ENCODE data around the gene SPEF1.

DNA sequence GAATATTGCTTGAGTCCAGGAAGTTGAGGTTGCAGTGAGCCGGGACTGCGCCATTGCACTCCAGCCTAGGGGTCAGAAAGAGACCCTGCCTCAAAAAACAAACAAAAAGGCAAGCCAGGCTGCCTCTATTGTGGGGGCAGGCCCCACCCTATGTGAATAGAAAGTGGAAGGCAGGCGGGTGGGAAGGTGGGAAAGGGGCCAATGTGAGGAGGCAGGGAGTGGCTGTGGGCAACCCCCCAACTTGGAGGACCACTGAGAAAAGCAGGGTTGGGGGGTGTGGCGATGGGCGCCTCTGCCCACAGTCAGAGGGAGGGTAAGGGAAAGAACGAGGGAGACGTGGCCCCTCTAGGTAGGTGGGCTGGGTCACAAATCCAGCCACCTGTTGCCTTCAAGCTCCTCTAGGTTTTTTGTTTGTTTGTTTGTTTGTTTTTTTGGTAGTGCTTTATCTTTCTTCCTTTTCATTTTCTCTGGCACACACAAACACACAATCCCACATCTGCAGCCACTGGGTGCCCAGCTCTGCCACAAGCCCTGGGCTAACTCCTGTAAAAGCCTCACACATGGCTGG, 33.8 kb upstream of the SPEF1 start:
- TF ChIP-seq, protein P1, sequence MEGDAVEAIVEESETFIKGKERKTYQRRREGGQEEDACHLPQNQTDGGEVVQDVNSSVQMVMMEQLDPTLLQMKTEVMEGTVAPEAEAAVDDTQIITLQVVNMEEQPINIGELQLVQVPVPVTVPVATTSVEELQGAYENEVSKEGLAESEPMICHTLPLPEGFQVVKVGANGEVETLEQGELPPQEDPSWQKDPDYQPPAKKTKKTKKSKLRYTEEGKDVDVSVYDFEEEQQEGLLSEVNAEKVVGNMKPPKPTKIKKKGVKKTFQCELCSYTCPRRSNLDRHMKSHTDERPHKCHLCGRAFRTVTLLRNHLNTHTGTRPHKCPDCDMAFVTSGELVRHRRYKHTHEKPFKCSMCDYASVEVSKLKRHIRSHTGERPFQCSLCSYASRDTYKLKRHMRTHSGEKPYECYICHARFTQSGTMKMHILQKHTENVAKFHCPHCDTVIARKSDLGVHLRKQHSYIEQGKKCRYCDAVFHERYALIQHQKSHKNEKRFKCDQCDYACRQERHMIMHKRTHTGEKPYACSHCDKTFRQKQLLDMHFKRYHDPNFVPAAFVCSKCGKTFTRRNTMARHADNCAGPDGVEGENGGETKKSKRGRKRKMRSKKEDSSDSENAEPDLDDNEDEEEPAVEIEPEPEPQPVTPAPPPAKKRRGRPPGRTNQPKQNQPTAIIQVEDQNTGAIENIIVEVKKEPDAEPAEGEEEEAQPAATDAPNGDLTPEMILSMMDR (conservative IDR thresholded peaks at IDR 0.05 in 1 of 2, IDR thresholded peaks at IDR 0.05 in 1 of 2; ENCODE audit: extremely low read depth in 1 of 2, insufficient read depth in 1 of 2, low read depth in 1 of 2, low read length in 2 of 2): no peak
- TF ChIP-seq EZH2 (IDR thresholded peaks at IDR 0.05; ENCODE audit: borderline replicate concordance, low read length): no peak
